Sigmoid colon (tissue), 7 donors: ENCODE results near the gene C1QTNF1. TPM values are rescaled to one million over a fixed set of nuclear protein-coding genes. Genes with fewer than 3 reads are reported as not detected.
"Not testable (repeated sequence)": the region's sequence is repeated elsewhere in the genome, so short reads cannot be mapped to it uniquely, and the experiment has no call there.

Experiments used
- DNase-seq: peaks from one replicate; pipeline ENCODE4 v3.0.0-alpha.2; 2019
- H3K27ac ChIP-seq, 4 donors: fragments of 200-600 bp; sonication (generic); one replicate each; pipeline ENCODE4 v1.5.1; 2016 to 2019; ENCODE audit warnings: mild to moderate bottlenecking in 1 of 4
- H3K27me3 ChIP-seq, 3 donors: fragments of 200-600 bp; sonication (generic); one replicate each; pipeline ENCODE4 v1.5.1; 2019; ENCODE audit warnings: mild to moderate bottlenecking in 1 of 3
- H3K36me3 ChIP-seq, 4 donors: fragments of 200-600 bp; sonication (generic); one replicate each; pipeline ENCODE4 v1.5.1; 2016 to 2019
- H3K4me1 ChIP-seq, 4 donors: fragments of 200-600 bp; sonication (generic); one replicate each; pipeline ENCODE4 v1.5.1; 2017 to 2019
- H3K4me3 ChIP-seq, 4 donors: fragments of 200-600 bp; sonication (generic); one replicate each; pipeline ENCODE4 v1.5.1; 2017 to 2019; ENCODE audit warnings: mild to moderate bottlenecking in 2 of 4, moderate library complexity in 1 of 4
- H3K9me3 ChIP-seq, 4 donors: fragments of 200-600 bp in 3 of 4; sonication (generic) in 3 of 4; one replicate each; pipeline versions ENCODE4 v1.5.1 to v1.6.1; 2013 to 2019
- CTCF ChIP-seq, 4 experiments: fragments of 450-650 bp in 3 of 4; fragments of 200-600 bp in 1 of 4; IDR thresholded peaks; one replicate each; pipeline ENCODE4 v1.5.1; 2016 to 2019; ENCODE audit warnings: antibody characterized with exemption in 4 of 4, mild to moderate bottlenecking in 3 of 4, moderate library complexity in 2 of 4
- EP300 ChIP-seq, 4 donors: sonication (generic); formaldehyde crosslinking; IDR thresholded peaks; one replicate each; pipeline ENCODE4 v1.6.1; 2017; ENCODE audit warnings: antibody characterized with exemption in 4 of 4
- POLR2A ChIP-seq, 2 donors: fragments of 450-650 bp; IDR thresholded peaks; one replicate each; pipeline ENCODE4 v1.6.1; 2016; ENCODE audit warnings: antibody characterized with exemption in 2 of 2, mild to moderate bottlenecking in 2 of 2, moderate library complexity in 2 of 2
- POLR2AphosphoS5 ChIP-seq, 4 donors: sonication (generic); formaldehyde crosslinking; IDR thresholded peaks; one replicate each; pipeline ENCODE4 v1.6.1; 2017; ENCODE audit warnings: antibody characterized with exemption in 4 of 4
- WGBS, 2 donors: extraction: QIAGEN DNeasy Blood & Tissue Kit; methylation state at CpG; one replicate each; pipeline ENCODE4 v1.1.7; 2013; 5-methylcytosine and 5-hydroxymethylcytosine counted together
- intact Hi-C: fragments of 100-400 bp; cut with DNase I; formaldehyde crosslinking; loops from one replicate; pipeline ENCODE4 v1.15.1; 2023
- polyA plus RNA-seq, 3 donors: library from polyadenylated mRNA; stranded (reverse); fragments of 200-250 nt; gene quantifications; one replicate each; pipeline ENCODE4 v1.2.3, GENCODE V29; 2013
- total RNA-seq, 4 donors: library from RNA; depleted of rRNA; stranded (reverse); fragments of >200 nt; gene quantifications; one replicate each; pipeline ENCODE4 v1.1.0, GENCODE V29; 2016
- donor health status: healthy with polysubstance abuse.
- donor health status: Bipolar disorder and iron deficiency.
- donor health status: healthy.

Gene C1QTNF1
- total and polyA plus RNA-seq, 7 donors, result 1.4 to 34.6 (median 23.9) TPM

- DNase-seq, result peak; percentile 85
- peak overlapping the region; percentile 63 to 81 (median 64) for H3K27ac ChIP-seq
- peak; percentile 21 to 83 (median 68) for TF ChIP-seq CTCF (IDR thresholded peaks at IDR 0.05)
- peak; percentile 5 to 37 (median 10) for TF ChIP-seq POLR2AphosphoS5 (IDR thresholded peaks at IDR 0.05)
- TF ChIP-seq EP300 (IDR thresholded peaks at IDR 0.05), result peak in 2 of 4 donors; percentile 24 to 62
- TF ChIP-seq POLR2A (IDR thresholded peaks at IDR 0.05), result no peak
- H3K9me3 ChIP-seq, result no peaks in the 10 kb centered on the region
- peak overlapping the region in 3 of 4 donors; percentile 8 to 16 (median 14) for H3K4me3 ChIP-seq
- intact Hi-C loops, result loop anchor here (1.0 to 5.0 kb wide), 2 partner anchors 22 to 57 kb away; no protein-coding TSS in a partner anchor
- H3K4me1 ChIP-seq, result peaks cover 0 to 30% (median 28%) of the 10 kb centered on the region in 4 donors
- WGBS, 2 donors, result 9 to 47% methylated on average over 19 of the region's 19 CpGs
- no peaks in the 10 kb centered on the region for H3K36me3 ChIP-seq
- peaks cover 0 to 3% (median 0%) of the 10 kb centered on the region in 3 donors for H3K27me3 ChIP-seq
Measured at GRCh38 chr17:79019632-79020584, 4.1 kb upstream of the C1QTNF1 start.

GRCh38 chr17:79020631-79021301 is 3.2 kb upstream of the C1QTNF1 start:
- intact Hi-C loops, result loop anchor here (5.0 kb wide), 1 partner anchor 57 kb away; no protein-coding TSS in a partner anchor
- Histone ChIP-seq H3K4me1 (peaks cover 0 to 39% (median 36%) of the 10 kb centered on the region in 4 donors), H3K36me3 (no peaks in the 10 kb centered on the region), H3K27me3 (no peaks in the 10 kb centered on the region), H3K27ac (peak overlapping the region; percentile 63 to 81 (median 64)), H3K4me3 (no peak overlapping the region), H3K9me3 (no peaks in the 10 kb centered on the region)
- no peak for TF ChIP-seq POLR2AphosphoS5 (IDR thresholded peaks at IDR 0.05)
- no peak for TF ChIP-seq POLR2A (IDR thresholded peaks at IDR 0.05)
- no peak for TF ChIP-seq EP300 (IDR thresholded peaks at IDR 0.05)
- TF ChIP-seq CTCF (IDR thresholded peaks at IDR 0.05), result no peak
- WGBS, 2 donors, result 80 to 81% methylated on average over 2 of the region's 2 CpGs
- peak; percentile 44 for DNase-seq

GRCh38 chr17:79021929-79022328 is 2.0 kb upstream of the C1QTNF1 start:
- peak; percentile 34 for DNase-seq
- not testable (repeated sequence) for H3K9me3 ChIP-seq, H3K27me3 ChIP-seq, H3K36me3 ChIP-seq, H3K4me3 ChIP-seq
- intact Hi-C loops, result loop anchor here (5.0 kb wide), 1 partner anchor 55 kb away; no protein-coding TSS in a partner anchor
- Histone ChIP-seq H3K4me1 (peaks cover 0 to 50% (median 48%) of the 10 kb centered on the region in 4 donors), H3K27ac (peak overlapping the region in 3 of 4 donors; percentile 78 to 81 (median 80))
- WGBS, 2 donors, result 93 to 96% methylated on average over 2 of the region's 2 CpGs

- no peaks in the 10 kb centered on the region for H3K9me3 ChIP-seq
- H3K4me3 ChIP-seq, result no peak overlapping the region
- H3K27ac ChIP-seq, result peak overlapping the region; percentile 1 to 81 (median 79)
- intact Hi-C loops, result loop anchor here (5.0 kb wide), 1 partner anchor 55 kb away; no protein-coding TSS in a partner anchor
- 73 to 83% methylated on average over 9 of the region's 9 CpGs for WGBS, 2 donors
- peaks cover 0 to 56% (median 54%) of the 10 kb centered on the region in 4 donors for H3K4me1 ChIP-seq
- H3K36me3 ChIP-seq, result no peaks in the 10 kb centered on the region
- H3K27me3 ChIP-seq, result no peaks in the 10 kb centered on the region
- TF ChIP-seq CTCF (IDR thresholded peaks at IDR 0.05), result no peak
- TF ChIP-seq POLR2A (IDR thresholded peaks at IDR 0.05), result no peak
- peak in 2 of 4 donors; percentile 35 to 36 for TF ChIP-seq POLR2AphosphoS5 (IDR thresholded peaks at IDR 0.05)
- TF ChIP-seq EP300 (IDR thresholded peaks at IDR 0.05), result peak in 1 of 4 donors; percentile 50
- peak; percentile 65 for DNase-seq
Measured at GRCh38 chr17:79022507-79022991, 1.4 kb upstream of the C1QTNF1 start.
